A204.1 (cell line): ENCODE measurements around the gene UNC5B.

Experiments used
- FAIRE-seq: peaks from 2 replicates; lab custom pipeline; 2012; peaks lifted over from hg19 to GRCh38; lab: Jason Lieb, UNC

UNC5B gene

GRCh38 chr10:71239946-71240795 is 27.8 kb downstream of the UNC5B start:
- no peak for FAIRE-seq

- no peak for FAIRE-seq
Measured at GRCh38 chr10:71241114-71241829, 28.9 kb downstream of the UNC5B start.

GRCh38 chr10:71241830-71242621 is 29.7 kb downstream of the UNC5B start:
- FAIRE-seq: no peak

DNA sequence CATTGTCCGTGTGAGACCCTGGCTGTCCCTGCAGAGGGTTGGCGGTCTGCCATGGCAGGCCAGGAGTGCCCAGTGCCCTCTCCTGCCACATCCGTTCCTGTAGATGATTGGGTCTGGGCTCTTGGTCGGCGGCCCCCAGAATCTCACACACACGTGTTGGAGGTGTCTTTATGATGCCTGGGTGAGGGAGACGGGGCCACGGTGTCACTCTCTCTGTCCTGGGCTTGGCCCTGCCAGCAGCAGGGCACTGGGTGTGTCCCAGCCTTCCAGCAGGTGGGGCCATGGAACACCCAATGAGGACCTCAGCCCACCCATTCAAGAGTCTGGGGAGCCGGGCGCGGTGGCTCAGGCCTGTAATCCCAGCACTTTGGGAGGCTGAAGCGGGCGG is 30.2 kb downstream of the UNC5B start:
- FAIRE-seq: no peak

DNA sequence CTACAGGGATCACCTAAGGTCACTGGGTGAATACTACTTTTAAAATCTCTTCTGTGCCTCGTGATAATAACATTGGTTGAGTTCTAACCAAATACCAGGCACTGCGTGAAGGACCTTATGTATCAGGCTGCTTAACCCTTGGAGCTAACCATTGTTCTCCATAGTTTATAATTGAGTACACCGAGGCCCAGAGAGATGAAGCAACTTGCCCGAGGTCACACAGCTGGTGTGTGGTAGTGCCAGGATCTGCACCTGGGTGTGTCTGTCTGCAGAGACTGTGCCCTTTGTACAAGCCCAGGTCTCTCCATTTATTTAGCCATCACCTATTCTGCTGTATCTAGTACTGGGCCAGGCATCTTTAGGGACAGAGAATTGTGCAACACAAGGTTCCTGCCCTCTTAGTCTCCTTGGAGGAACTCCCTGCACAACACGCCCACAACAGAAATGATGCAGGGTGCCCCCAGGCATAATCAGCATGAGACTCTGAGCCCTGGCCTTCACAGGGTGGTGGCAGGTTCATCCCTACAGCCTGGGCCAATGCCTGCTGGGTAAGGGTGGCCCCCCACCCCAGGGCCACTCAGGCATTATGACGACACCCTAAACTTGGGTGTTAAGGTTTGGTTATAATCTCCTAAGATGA is 31.5 kb downstream of the UNC5B start:
- FAIRE-seq: no peak

DNA sequence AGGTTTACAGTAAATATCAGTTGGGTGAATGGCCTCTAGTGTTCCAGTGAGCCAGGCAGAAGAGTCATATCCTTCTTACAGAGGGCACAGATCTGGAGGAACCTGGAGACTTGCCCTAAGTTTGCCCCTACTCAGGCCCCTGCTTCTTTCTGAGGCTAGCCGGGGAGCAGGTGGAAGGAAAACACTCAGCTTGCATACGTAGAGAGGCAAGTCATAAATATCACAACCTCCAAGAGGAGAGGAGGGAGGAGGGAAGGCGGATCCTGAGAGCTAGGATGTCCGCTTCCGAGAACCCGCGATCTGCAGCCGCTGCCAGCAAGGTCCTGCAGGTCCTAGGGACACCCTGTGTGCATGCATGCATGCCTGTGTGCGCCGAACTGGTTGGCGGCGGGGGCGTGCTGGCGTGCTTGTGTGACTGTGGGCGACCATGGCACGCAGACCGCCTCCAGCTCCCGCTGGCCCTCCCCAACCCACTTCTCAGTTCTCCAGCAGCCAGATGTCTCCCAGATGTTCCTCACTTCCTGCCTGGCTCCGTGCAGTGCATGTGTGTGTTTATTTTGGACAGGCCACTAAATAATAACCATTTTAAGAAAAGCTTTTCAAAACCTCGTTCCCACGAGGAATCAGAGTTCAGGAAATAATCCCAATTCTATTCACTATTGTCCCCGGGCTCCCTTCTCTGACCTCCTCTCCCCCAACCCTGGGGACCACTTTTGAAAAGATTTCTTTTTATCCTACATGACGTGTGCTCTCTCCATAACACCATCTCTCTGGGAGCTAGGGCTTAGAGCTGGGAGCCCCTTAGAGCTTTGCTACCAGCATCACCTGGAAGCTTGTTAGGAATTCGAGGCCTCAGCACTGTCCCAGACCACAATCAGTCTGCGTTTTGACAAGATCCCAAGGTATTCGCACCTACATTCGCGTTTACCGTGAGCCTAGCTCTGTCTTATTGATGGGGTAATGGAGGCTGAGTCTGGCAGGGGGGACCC is 32.4 kb downstream of the UNC5B start:
- no peak for FAIRE-seq

DNA sequence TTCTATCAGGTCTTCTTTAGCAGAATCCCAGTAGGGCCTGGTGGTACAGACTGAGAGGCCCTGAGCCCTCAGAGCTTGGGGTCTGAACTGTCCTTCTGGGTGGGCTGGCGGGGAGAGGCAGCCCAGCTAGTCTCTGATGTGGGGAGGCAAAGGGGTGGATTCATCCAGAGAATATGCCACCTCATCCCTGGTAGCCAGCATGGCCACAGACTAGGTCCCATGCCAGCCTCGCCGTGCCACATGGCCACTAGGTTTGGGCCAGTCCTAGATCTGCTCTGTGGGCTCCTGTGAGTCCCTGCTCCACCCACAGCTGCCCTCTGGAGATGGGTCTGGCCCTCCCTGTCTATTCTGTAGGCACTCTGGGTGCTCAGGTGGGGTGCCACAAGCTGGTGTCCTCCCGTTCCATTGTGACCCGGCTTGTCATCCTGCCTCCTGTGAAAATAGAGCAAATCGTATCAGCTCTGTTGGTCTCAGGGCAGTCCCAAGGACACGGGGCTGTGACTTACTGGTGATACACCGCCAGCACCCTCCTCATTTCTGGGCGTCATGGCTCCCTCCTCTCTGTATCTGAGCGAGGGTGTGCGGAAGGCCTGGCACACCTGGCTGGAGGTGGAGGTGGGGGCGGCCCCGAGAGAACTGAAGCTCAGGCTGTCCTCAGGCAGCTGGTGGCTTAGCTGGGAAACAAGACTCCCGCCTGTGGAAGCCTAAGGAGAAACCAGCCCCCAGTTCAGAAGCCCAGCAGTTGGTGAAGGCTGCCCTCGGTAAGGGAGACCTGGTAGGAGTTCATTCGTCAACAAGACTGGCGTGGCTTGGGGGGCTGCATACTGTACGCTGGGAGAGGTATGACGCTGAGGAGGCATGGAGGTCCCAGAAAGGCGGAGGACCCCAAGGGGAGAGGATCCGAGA is 33.3 kb downstream of the UNC5B start:
- no peak for FAIRE-seq

- FAIRE-seq: no peak
Measured at GRCh38 chr10:71246591-71247413, 34.4 kb downstream of the UNC5B start.

DNA sequence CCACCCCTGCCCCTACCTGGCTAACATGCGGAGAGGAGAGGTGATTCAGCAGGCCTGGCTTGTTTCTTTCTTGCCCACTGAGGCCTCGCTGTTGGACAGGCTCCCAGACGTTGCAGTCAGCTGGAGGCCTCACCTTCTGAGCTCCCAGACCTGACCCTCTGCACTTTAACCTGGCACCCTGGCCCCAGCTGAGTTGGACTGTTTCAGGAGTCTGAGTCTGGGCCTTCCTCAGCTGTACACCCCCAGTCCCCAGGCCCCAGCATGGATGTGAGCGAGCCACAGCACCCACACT is 35.0 kb downstream of the UNC5B start:
- no peak for FAIRE-seq

- FAIRE-seq: no peak
Measured at GRCh38 chr10:71247804-71248203, 35.4 kb downstream of the UNC5B start.

- no peak for FAIRE-seq
Measured at GRCh38 chr10:71248210-71248609, 35.8 kb downstream of the UNC5B start.

DNA sequence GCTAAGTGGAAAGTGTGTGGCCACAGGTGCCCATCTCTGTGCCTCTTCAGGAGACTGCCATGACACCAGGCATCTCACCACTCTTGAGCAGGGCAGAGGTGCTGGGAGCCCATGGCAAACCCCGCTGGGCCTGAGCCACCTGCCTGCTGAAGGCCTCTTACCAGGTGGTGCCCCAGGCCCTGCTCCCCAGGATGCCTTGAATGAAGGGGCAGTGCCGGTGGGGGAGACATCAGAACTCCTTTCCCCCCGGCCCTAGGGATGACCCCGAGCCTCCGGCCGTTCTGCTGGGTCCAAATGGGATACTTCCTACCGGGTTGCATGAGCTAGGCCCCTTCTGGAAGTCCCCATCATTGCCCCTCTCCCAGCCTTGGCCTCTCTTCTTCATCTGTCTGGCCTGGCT is 37.6 kb downstream of the UNC5B start:
- no peak for FAIRE-seq

DNA sequence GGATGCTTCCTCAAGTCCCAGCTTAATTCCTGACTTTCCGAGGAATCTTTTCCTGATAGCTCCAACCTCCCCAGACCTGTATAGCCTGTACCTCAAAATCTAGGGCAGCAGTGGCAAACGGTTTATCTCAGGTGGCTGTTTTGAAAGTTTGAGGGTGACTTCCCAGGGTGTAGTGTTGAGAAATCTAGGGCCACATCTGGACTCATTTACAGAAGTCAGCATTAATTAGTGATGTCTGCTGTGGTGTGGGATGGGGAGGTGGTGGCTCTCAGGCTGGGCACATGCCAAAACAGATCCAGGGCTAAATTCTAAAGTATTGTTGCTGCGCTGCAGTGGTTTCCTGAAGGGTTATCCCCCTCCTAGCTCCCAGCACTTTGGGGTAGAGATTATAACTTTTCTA is 38.0 kb downstream of the UNC5B start:
- no peak for FAIRE-seq

DNA sequence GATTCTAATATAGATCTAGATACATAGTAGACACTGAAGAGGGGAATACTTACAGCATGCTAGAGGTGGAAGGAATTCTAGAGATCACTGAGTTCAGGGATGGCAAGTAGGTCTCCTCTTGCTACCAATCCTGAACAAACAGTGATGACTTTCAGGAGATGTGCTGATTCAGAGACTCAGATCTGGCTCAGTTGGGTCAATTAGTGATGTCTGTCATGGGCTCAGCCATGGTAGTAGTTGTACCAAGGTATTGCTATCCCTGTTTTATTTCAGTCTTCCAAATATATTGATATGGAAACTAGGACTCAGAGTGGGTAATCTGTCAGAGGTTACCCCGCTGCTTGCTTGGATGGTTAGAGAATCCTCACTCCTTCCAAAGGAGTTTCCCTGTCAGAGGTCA is 38.5 kb downstream of the UNC5B start:
- FAIRE-seq: no peak

DNA sequence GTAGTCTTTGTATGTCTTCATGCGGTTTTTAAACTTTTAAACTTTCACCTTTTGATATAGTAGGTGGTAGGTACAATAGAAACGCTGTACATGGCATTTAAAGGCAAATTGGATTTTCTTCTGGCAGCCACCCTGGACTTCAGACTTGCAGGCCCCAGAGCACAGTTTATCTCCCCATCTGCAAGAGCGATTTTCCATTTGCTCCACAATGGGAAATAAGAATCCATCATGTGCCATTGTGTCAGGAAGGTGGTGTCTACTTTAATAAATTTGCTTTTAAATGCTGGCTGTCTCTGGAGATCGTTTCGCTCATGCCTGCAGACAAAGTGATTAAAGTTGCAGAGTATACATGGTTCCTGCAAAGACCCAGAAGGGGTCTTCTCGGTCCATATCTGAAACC is 38.9 kb downstream of the UNC5B start:
- no peak for FAIRE-seq

- no peak for FAIRE-seq
Measured at GRCh38 chr10:71252220-71252619, 39.9 kb downstream of the UNC5B start.

GRCh38 chr10:71253981-71254818 is 41.8 kb downstream of the UNC5B start:
- FAIRE-seq: no peak

DNA sequence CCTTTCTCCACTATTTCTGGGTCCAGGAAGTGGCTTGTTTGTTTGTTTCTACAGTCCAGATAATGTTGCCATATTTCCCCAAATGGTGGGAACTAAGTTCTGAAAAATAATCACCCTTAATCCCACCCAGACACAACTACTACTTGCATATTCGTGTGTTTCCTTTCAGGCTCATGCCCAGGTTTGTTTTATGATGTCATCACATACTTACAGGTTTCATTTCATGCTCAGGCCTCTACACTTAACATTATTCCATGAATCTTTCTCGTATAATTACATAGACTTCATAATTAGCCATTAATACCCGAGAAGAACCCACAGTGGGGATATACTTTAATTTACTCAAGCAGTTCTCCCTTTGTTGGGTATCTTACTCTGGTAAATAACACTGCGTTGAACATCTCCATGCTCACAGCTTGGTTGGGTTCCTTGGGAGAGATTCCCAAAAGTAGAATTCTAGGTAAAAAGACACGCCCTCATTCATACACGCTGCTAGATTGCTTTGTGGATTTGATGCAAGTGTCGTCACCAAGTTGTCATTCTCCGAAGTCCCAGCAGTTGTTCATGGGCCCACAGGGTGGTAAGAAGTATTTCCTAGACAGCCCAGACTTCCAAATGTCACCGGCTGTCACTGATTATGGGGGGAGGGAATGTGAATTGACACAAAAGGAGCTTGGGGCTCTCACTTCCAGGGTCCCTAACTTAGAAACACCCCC is 42.6 kb downstream of the UNC5B start:
- no peak for FAIRE-seq
